ENCODE measurements around the gene ZNF318.

GRCh38 chr6:43413002-43413401 lies 43.6 kb upstream of the ZNF318 start:
- TF ChIP-seq CTCF (IDR thresholded peaks at IDR 0.05), result no peak
- no peak for TF ChIP-seq MXI1 (IDR thresholded peaks at IDR 0.05; ENCODE audit: low read depth, low read length)
- TF ChIP-seq NRF1 (IDR thresholded peaks at IDR 0.05; ENCODE audit: low read depth, low read length), result no peak
- TF ChIP-seq FOXM1 (IDR thresholded peaks at IDR 0.05; ENCODE audit: low read depth), result no peak
- no peak for TF ChIP-seq EZH2phosphoT487 (IDR thresholded peaks at IDR 0.05; ENCODE audit: borderline replicate concordance, low read depth)
- no peak for TF ChIP-seq JUND (IDR thresholded peaks at IDR 0.05)
- no peak for TF ChIP-seq POLR2AphosphoS5 (IDR thresholded peaks at IDR 0.05; ENCODE audit: low read depth, low read length)
- no peak for TF ChIP-seq YY1 (IDR thresholded peaks at IDR 0.05; ENCODE audit: low read depth)
- no peak for TF ChIP-seq USF2 (IDR thresholded peaks at IDR 0.05; ENCODE audit: borderline replicate concordance, low read depth, low read length)
- no peak for TF ChIP-seq SMC3 (IDR thresholded peaks at IDR 0.05; ENCODE audit: low read depth, low read length)

All from SK-N-SH (cell line).